Activated B cell treated with CpG ODN at 0.5 μM for 24 hours (primary cell): ENCODE data around the gene BTBD9. TPM values are rescaled to one million over a fixed set of nuclear protein-coding genes. Genes with fewer than 3 reads are reported as not detected.

ENCODE experiments used
- ATAC-seq: fragments of 200-7000 bp; cut with Tn5 transposase; one replicate; pipeline ENCODE4 v1.10.0; 2021; ENCODE audit warnings: low read depth, mild to moderate bottlenecking, moderate library complexity
- CTCF ChIA-PET: fragments of 350-600 bp; sonication (Branson Sonifier 250); formaldehyde crosslinking; loops from one replicate; lab custom pipeline; 2021; ENCODE audit warnings: antibody characterized with exemption; lab: Charles Lee
- POLR2A ChIA-PET: fragments of 350-600 bp; sonication (Branson Sonifier 250); formaldehyde crosslinking; loops from one replicate; lab custom pipeline; 2021; ENCODE audit warnings: antibody characterized with exemption; lab: Charles Lee
- DNase-seq: peaks from one replicate; pipeline ENCODE4 v3.0.0; 2022
- H3K27ac Mint-ChIP-seq: one replicate; pipeline ENCODE4 v1.8.0; 2020; ENCODE audit warnings: mixed read lengths
- H3K27me3 Mint-ChIP-seq: one replicate; pipeline ENCODE4 v1.8.0; 2021; ENCODE audit warnings: mixed read lengths
- H3K36me3 Mint-ChIP-seq: one replicate; pipeline ENCODE4 v1.8.0; 2021; ENCODE audit warnings: low read depth, mixed read lengths
- H3K4me1 Mint-ChIP-seq: one replicate; pipeline ENCODE4 v1.8.0; 2021; ENCODE audit warnings: mixed read lengths
- H3K4me3 Mint-ChIP-seq: one replicate; pipeline ENCODE4 v1.8.0; 2020; ENCODE audit warnings: mild to moderate bottlenecking, mixed read lengths
- H3K9me3 Mint-ChIP-seq: one replicate; pipeline ENCODE4 v1.8.0; 2020; ENCODE audit warnings: mixed read lengths
- CTCF ChIP-seq: fragments of 200-600 bp; IDR thresholded peaks from one replicate; pipeline ENCODE4 v1.8.0; 2022; ENCODE audit warnings: antibody characterized with exemption, mild to moderate bottlenecking
- intact Hi-C: fragments of 100-400 bp; cut with micrococcal nuclease; formaldehyde crosslinking; loops from one replicate; pipeline ENCODE4 v1.15.1; 2024
- total RNA-seq: library from RNA; stranded (reverse); gene quantifications from 2 replicates; pipeline ENCODE4 v1.2.3, GENCODE V29; 2022

BTBD9 gene
- total RNA-seq, 1 donor from 2014 or later = 25.7 TPM

- H3K9me3 Mint-ChIP-seq = no peaks in the 10 kb centered on the region
- peaks cover 46% of the 10 kb centered on the region for H3K36me3 Mint-ChIP-seq
- DNase-seq (no peak), ATAC-seq (no peak)
- POLR2A ChIA-PET = no interaction called here
- no peak overlapping the region for H3K4me3 Mint-ChIP-seq
- H3K4me1 Mint-ChIP-seq = no peaks in the 10 kb centered on the region
- no peak for TF ChIP-seq CTCF
- H3K27ac Mint-ChIP-seq = no peak overlapping the region
- no peaks in the 10 kb centered on the region for H3K27me3 Mint-ChIP-seq
- CTCF ChIA-PET = no interaction called here
- intact Hi-C loops = no loop called here
These were observed 487.9 kb downstream of the BTBD9 start for GRCh38 chr6:38151580-38152500.

GRCh38 chr6:38150681-38151296 lies 488.9 kb downstream of the BTBD9 start:
- no peak for TF ChIP-seq CTCF
- Mint-ChIP-seq H3K27me3 (no peaks in the 10 kb centered on the region), H3K9me3 (no peaks in the 10 kb centered on the region), H3K27ac (no peak overlapping the region), H3K4me1 (no peaks in the 10 kb centered on the region), H3K4me3 (no peak overlapping the region), H3K36me3 (peaks cover 46% of the 10 kb centered on the region)
- intact Hi-C loops = no loop called here
- ChIA-PET POLR2A (no interaction called here), CTCF (interaction anchor here (1.3 kb wide), 1 partner anchor 344 kb away, joined by 3 read pairs; no protein-coding TSS in a partner anchor)
- DNase-seq (no peak), ATAC-seq (no peak)

DNA sequence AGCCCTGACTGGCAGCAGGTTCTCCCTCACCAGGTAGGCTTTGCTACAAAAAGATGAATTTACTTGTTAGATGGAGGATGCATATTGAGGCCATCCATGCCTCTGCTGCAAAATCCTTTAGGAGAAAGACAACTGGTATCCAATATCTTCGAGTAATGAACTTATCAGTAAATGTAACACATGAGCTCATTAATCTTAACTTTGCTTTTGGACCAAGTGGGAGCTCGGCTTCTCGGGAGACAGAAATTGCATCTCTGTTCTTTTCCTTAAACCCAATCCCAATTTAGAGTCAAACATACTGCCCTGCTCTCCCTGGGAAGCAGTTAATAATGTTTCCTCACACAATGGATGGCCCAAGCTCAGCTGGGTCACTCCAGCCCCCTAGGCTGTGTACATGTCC lies 489.7 kb downstream of the BTBD9 start:
- no peak for TF ChIP-seq CTCF
- CTCF ChIA-PET = interaction anchor here (1.3 kb wide), 1 partner anchor 345 kb away, joined by 3 read pairs; no protein-coding TSS in a partner anchor
- H3K4me1 Mint-ChIP-seq = no peaks in the 10 kb centered on the region
- no peaks in the 10 kb centered on the region for H3K9me3 Mint-ChIP-seq
- no peak overlapping the region for H3K27ac Mint-ChIP-seq
- peaks cover 43% of the 10 kb centered on the region for H3K36me3 Mint-ChIP-seq
- ATAC-seq (no peak), DNase-seq (no peak)
- POLR2A ChIA-PET = no interaction called here
- no peak overlapping the region for H3K4me3 Mint-ChIP-seq
- H3K27me3 Mint-ChIP-seq = no peaks in the 10 kb centered on the region
- intact Hi-C loops = no loop called here

DNA sequence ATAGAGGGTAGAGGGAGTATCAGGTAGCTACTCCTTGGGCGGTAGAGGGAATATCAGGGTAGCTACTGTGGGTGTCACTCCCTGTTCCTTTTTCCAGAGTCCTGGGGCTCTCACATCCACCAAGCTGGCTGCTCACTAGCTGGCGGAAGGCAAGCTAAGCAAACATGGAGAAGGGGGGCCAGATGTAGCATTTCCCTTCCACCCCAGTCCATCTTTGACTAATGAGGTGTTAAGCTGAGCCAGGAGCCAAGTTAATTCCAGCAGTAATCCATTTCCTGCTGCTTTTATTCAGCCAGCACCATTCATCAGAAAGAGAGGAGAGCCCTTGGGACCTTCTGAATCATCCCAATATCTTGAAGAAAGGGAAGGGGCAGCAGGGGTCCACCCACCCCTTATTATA lies 490.2 kb downstream of the BTBD9 start:
- ChIA-PET CTCF (interaction anchor here (1.3 kb wide), 1 partner anchor 345 kb away, joined by 3 read pairs; no protein-coding TSS in a partner anchor), POLR2A (interaction anchor here (0.6 kb wide), 1 partner anchor 30 kb away, joined by 3 read pairs; no protein-coding TSS in a partner anchor)
- no peaks in the 10 kb centered on the region for H3K9me3 Mint-ChIP-seq
- intact Hi-C loops = no loop called here
- no peak overlapping the region for H3K4me3 Mint-ChIP-seq
- no peak for TF ChIP-seq CTCF
- ATAC-seq (no peak), DNase-seq (no peak)
- H3K27me3 Mint-ChIP-seq = no peaks in the 10 kb centered on the region
- no peaks in the 10 kb centered on the region for H3K4me1 Mint-ChIP-seq
- peaks cover 44% of the 10 kb centered on the region for H3K36me3 Mint-ChIP-seq
- no peak overlapping the region for H3K27ac Mint-ChIP-seq

DNA sequence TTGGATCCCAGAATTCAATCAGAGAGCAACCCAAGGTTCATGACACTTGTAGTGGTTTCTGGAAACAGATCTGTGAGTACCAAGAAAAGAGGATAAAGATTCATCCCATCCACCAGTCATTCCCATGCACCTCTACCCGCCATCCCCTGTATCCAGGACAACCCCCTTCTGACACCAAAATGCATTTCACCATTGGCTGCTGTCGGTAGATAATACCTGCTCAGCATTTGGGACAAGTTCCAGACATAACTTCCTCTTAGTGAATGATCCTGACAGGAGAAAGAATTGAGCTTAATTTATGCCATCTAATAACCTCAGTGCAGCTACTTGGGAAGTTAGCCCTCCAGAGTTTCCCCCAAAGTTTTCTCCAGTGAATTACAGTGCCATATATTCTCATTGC lies 491.1 kb downstream of the BTBD9 start:
- no peak for DNase-seq
- intact Hi-C loops = no loop called here
- no peak for ATAC-seq
- no peak overlapping the region for H3K27ac Mint-ChIP-seq
- POLR2A ChIA-PET = no interaction called here
- H3K9me3 Mint-ChIP-seq = no peaks in the 10 kb centered on the region
- no peak for TF ChIP-seq CTCF
- no peaks in the 10 kb centered on the region for H3K4me1 Mint-ChIP-seq
- CTCF ChIA-PET = no interaction called here
- H3K27me3 Mint-ChIP-seq = no peaks in the 10 kb centered on the region
- no peak overlapping the region for H3K4me3 Mint-ChIP-seq
- peaks cover 43% of the 10 kb centered on the region for H3K36me3 Mint-ChIP-seq
